IPS-18c (cell line): ENCODE measurements around the gene SFRP4.
"Not testable (repeated sequence)": the region's sequence is repeated elsewhere in the genome, so short reads cannot be mapped to it uniquely, and the experiment has no call there.

Experiments used
- H3K4me3 ChIP-seq: 2 replicates; pipeline ENCODE4 v1.7.0; 2013; ENCODE audit warnings: low read depth, mild to moderate bottlenecking, low read length, moderate library complexity; ENCODE audit not compliant: insufficient read depth
- H3K9me3 ChIP-seq: one replicate; pipeline ENCODE4 v1.6.1; 2013; ENCODE audit warnings: mild to moderate bottlenecking, low read length, moderate library complexity; ENCODE audit not compliant: control insufficient read depth, insufficient read depth

SFRP4 gene

DNA sequence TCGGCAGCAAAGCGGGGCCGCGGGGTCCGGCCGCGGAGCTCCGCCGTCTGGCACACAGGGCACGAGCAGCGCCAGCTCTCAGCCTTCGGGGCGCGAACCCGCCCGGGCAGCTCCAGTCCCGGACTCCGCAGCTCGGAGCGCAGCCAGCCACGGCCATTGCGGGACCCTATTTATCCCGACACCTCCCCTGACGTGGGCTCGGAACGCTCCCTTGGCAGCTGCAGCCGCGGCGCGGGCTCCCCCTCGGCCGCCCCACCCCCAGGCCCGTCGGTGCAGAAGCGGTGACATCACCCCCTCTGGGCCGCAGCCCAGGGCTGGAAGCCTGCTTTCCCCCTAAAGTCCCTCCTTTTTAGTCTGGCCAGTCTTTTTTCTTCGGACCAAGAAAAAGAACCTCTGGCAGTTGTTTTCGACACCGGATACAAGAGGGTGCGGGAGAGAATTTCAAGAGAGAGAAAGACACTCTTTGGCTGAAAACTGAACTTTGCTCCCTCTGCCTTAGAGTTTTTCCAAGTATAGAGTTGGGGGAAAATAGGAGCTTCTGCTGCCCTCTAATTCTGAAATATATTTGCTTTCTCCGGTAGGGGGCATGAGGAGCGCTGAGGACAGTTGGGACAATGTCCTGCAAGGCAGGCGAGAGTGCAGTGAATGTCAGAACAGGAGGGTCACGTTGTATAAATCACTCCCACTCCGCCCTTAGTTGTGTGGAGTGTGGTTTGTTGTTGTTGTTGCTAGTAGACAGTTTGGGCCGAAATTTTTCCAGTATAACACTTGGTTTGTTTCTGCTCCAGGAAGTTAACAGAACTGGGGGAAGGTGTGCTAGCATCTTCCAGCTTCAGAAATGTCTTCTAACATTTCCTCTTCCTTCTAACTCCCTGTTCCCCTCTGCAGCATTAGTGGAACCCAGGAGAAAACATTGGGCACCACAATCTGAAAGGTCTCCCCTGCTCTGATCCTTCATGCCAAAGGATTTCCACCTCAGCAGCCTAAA, at the start of gene SFRP4:
Gene SFRP4, minus strand, starts transcription at position 145 of the 988 bp plus-strand sequence. CDS start 280 bp downstream, outside the sequence.
- Histone ChIP-seq H3K9me3 (no peaks in the 10 kb centered on the region), H3K4me3 (peak within 1 kb of the TSS; percentile 61)

DNA sequence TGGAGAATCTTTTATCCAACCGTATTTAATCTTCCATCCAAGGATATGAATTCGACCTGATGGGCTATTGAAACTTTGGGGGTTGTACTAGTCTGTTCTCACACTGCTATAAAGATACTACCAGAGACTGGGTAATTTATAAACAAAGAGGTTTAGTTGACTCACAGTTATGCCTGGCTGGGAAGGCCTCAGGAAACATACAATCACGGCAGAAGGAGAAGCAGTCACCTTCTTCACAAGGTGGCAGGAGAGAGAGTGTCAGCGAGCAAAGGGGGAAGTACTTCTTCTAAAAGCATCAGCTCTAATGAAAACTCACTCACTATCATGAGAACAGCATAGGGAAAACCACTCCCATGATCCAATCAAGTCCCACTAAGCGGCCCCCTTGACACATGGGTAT, 47.6 kb upstream of the SFRP4 start:
- no peak overlapping the region for H3K4me3 ChIP-seq
- H3K9me3 ChIP-seq, result peaks cover 5% of the 10 kb centered on the region

DNA sequence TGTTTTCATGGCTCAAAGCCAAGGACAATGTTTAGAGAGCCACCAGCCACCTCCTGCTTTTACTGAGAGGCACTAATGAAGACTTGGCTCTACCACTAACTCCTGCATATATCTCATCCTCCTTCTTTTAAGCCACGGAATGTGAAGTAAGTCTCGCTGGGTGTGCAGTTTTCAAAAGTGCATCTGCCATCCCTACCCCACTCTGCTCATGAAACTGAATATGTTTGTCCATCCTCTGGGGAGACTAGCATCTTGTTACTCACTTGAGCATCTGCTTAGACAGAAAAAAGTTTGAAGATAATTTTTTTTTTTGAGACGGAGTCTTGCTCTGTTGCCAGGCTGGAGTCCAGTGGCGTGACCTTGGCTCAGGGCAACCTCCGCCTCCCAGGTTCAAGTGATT, 44.6 kb upstream of the SFRP4 start:
- Histone ChIP-seq H3K9me3 (peaks cover 5% of the 10 kb centered on the region), H3K4me3 (no peak overlapping the region)

DNA sequence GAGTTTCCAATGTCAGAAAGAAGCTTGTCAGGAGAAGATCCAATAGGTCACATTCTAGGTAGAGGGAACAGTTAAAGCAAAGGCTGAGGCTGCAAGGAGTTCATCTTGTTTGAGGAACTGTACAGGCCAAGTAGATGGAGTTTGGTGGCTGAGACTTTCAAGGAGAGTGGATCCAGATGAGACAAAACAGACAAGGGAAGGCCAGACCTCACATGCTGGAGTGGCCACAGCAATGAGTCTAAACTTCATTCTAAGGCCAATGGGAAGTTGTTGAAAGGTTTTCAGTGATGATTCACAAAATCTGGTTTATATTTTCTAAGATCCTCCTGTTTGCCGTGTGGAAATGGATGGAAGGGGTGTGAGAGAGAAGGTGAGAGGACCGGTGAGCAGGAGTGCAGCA, 43.9 kb upstream of the SFRP4 start:
- H3K9me3 ChIP-seq, result peaks cover 5% of the 10 kb centered on the region
- no peak overlapping the region for H3K4me3 ChIP-seq

DNA sequence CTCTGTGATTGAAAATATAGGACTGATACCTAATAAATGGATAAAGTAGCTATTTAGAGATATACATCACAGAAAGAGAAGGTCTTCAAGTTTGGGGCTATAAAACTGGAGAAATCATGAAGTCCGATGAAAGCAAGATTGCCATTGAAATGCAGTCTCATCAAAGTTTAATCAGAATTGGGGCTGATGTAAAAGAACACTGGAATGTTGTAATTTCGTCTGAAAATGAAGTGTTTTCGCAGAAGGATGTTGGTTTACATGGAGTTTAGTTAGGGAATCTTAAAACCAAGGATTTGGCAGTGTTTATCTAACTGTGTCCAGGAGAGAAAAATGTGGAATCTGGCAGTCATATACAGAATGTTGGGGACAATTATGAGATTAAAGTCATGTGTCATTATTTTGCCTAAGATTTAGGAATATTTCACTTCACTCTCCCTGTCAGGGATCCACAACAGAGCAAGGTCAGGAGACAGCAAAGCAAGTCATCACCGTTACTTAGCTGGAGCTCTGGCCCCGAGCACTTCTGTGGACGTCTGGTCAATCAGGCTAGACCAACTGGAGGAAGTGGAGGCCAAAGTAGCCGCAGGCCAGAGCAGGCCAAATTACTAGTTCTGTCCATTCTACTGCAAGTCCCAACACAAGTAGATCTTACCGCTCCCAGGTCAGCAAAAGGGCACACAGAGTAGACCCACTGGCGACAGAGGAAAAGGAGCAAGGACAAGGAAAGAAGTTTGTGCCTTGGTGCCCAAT, 40.8 kb upstream of the SFRP4 start:
- peaks cover 3% of the 10 kb centered on the region for H3K9me3 ChIP-seq
- no peak overlapping the region for H3K4me3 ChIP-seq

DNA sequence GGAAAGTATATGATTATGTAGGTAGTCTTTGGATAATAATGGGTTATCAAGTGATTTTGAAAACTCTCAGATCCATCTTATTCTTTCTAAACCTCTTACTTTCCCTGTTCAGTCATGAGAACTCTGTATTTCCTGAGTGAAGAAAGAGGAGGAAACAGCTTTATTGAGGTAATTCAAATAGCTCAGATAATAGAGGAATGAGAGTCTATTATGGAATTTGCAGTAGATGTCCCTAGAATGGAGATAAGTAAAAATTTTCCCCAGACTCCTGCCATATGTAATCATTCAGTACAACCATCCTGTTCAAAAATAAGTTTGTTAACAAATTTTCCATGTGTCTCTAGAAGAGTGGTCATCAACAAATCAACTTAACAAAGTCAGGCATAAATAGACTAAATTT, 40.2 kb upstream of the SFRP4 start:
- peaks cover 3% of the 10 kb centered on the region for H3K9me3 ChIP-seq

DNA sequence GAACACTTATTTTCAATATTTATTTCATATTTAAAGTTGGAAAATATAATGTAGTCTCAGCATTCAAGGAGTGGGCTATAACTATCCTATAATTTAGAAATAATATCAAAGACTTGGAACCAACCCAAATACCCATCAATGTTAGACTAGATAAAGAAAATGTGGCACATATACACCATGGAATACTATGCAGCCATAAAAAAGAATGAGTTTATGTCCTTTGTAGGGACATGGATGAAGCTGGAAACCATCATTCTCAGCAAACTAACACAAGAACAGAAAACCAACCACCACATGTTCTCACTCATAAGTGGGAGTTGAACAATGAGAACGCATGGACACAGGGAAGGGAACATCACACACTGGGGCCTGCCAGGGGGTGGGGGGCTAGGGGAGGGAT, 37.6 kb upstream of the SFRP4 start:
- not testable (repeated sequence) for H3K9me3 ChIP-seq, H3K4me3 ChIP-seq

More for the DNA sequence above, 40.2 kb upstream of the SFRP4 start:
- no peak overlapping the region for H3K4me3 ChIP-seq

DNA sequence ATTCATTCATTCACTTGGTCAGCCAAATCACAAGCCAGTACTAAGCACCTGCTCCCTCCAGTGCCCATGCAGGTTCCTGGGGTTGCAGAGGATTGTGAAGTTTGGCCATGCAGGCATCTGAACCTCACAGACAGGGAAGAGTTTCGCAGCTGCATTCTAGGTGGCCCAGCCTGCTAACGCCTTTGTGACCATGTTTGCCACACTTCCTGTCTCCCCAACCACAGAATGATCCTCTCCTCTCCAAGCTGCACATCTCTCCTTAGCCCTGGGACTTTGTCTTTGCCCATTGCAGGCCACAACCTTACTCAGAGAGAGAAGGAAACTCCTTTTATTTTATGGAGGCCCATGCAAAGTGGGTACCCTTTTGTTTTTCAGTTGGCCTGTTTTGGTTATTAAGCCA, 35.6 kb upstream of the SFRP4 start:
- Histone ChIP-seq H3K4me3 (no peak overlapping the region), H3K9me3 (no peaks in the 10 kb centered on the region)

DNA sequence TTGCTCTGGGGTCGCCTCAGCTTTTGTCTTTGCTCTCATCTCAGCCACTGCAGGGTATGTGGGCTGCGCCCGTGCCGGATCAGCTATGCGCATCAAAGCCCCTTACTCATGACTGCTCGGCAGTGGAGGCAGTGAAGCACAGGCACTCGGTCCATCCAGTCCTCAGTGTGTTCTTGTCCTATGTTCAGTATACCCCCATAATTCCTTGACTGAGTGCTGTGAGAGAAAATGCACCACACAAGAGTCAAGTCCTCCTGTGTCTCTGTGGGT, 31.3 kb upstream of the SFRP4 start:
- Histone ChIP-seq H3K4me3 (no peak overlapping the region), H3K9me3 (no peaks in the 10 kb centered on the region)

DNA sequence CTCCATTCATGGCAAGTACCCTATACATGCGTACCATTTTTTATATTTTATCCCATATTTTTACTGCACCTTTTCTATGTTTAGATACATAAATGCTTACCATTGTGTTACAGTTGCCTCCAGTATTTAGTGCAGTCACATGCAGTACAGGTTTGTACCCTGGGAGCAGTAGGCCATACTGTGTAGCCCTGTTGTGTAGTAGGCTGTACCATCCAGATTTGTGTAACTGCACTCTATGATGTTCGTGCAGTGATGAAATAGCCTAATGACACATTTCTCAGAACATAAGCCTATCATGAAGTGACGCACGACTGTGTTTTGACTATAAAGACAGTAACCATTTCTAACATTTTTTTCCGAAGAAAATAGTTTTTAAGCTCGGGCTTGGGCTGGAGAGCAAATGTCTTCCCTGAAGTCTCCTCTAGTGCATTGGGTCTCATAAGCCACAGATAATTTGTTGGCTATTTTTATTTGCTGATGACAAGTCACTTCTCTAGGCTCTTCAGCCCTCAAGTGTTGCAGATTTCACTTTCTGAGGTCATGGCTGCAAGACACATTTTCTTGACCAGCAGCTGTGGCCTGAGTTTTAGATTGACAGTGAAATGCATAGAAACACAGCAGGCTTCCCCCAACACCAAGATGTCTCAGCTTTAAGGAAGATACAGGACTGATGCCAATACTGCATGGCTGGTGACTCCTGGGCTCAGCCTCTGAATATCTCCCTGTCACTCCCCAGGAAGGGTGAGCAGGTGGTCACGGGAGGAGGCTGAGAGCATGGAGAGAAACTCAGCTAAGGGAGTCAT, 30.7 kb upstream of the SFRP4 start:
- no peaks in the 10 kb centered on the region for H3K9me3 ChIP-seq
- H3K4me3 ChIP-seq, result no peak overlapping the region

DNA sequence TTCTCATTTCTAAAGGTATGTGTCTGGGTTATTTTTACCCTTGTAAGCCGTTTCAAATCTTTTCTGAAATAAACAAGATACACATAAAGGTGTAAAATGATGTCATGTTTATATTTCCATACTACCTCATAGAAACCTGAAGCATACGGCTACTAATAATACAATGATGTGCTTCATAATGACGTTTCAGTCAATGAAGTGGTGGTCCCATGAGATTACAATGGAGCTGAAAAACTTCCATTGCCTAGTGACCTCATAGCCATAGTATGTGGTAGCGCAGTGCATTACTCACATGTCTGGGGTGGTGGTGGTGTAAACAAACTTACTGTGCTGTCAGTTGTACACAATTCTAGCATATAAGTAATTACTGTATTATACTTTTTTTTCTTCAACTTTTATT, 28.7 kb upstream of the SFRP4 start:
- Histone ChIP-seq H3K4me3 (no peak overlapping the region), H3K9me3 (no peaks in the 10 kb centered on the region)

DNA sequence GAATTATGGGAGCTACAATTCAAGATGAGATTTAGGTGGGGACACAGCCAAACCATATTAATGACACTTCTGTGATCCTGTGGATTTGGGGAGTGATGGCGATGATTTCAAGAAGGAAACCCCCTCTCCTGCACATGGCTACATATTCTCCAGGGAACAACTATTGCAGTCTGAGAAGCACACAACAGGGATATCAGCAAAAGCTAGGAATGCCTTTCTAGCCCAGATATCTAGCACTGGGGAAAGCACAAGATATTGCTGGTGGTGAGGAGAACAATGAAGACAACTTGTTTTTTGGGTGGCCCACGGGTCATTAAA, 28.1 kb upstream of the SFRP4 start:
- no peak overlapping the region for H3K4me3 ChIP-seq
- no peaks in the 10 kb centered on the region for H3K9me3 ChIP-seq

DNA sequence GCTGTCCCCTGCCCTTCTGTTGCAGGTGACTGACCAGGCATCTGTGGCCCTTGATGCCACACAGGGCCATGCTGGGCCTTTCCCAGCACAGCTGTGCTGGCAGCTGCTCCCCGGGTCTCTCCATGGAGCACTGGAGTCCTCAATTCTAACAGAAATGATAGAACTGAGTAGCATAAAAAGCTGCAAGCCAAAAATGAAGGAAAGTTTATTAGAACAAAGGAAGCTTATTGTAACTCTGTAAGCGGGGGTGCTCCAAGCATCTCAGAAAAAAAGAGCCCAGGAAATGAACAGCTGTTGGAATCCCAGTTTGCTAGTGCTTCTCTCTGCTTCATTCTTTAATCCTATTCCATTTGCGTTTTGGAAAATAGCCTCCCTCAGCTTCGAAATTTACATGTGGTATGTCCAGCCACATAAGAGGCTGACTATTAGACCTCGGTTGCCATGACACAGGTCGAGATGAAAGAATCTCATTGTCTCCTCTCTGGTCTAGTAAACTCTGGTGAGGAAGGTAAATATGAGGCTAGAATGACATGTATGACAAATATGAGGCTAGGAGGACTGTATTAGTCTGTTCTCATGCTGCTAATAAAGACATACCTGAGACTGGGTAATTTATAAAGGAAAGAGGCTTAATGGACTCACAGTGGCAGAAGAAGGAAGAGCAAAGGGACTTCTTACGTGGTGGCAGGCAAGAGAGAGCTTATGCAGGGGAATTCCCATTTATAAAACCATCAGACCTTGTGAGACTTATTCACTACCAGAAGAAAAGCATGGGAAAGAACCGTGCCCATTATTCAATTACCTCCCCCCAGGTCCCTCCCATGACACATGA, 27.5 kb upstream of the SFRP4 start:
- H3K9me3 ChIP-seq, result no peaks in the 10 kb centered on the region

DNA sequence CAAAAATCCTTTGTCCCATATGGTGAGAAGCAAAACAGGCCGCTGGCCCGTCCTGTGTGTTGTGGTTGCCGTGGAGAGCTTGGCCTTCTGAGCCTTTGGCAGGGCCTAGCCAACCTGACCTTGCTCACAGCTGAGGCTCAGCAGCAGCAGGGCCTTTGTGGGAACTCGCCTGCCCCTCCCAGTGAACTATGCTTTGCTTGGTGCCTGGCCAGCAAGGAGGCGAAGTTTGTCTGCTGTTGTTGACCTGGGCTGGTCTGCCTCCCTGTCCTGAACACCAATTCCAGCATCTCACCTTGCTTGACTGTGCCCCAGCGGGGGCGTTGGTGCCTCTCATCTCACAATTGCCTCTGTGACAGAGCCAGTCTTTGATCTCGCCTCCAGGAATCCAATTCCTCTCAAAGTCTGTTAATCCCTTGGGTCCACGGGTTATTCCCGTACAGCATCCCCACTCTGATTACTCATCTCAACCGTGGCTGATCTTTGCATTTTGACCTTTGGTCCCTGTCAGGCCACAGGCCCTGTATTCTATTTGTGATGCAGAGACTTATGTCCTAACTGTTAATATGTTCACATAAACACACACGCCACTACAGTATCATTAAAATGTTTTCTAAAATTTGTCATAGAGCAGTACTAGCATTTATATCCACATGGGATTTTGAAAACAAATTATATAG, 26.5 kb upstream of the SFRP4 start:
- H3K9me3 ChIP-seq, result no peaks in the 10 kb centered on the region
- H3K4me3 ChIP-seq, result no peak overlapping the region

More for the DNA sequence above, 27.5 kb upstream of the SFRP4 start:
- no peak overlapping the region for H3K4me3 ChIP-seq

DNA sequence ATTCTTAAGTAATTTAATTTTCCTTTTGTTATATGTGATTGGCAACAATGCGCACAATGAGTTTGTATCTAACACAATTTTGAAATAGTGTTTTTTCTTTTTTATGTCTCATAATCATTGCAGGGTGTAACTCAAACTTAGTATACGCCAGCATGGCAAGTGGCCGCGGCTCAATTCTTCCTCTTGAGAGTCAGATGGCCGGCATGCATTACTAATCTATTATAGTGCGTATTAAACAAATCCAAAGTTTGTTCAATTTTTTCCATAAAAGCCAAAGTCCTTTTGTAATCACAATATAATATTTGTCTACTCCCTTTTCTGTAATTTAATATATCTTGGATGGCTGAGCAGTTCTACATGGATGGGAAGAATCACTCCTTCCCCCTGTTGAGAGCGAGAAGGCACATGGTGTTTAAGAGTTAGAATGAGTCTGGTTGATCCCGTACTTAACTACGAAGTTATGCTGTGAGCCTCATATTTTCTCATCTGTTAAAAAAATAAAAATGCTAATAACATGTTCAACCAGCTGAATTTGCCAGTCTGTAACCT, 16.5 kb upstream of the SFRP4 start:
- Histone ChIP-seq H3K4me3 (no peak overlapping the region), H3K9me3 (no peaks in the 10 kb centered on the region)

DNA sequence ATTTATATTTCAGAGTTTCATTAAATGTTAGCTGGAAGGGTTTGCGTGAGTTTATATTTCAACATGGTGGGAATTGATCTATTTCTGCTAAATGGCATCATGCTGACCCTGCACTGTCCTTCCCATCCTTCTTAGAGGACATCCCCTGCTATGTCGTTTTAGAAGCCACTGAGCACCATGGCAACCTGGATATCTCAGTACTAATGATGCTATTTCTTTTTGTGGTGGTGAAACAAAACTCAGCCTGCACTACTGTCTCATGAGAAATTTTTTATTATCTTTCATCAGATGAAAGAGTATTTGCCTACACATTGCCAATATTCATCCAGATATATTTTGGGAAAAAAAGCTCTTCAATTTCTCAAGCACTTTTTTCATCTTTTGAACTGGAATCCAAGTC, 15.9 kb upstream of the SFRP4 start:
- no peak overlapping the region for H3K4me3 ChIP-seq

More for the DNA sequence above, 15.9 kb upstream of the SFRP4 start:
- no peaks in the 10 kb centered on the region for H3K9me3 ChIP-seq
